HCT116 (cell line): ENCODE results near the gene MAPK7. TPM values are rescaled to one million over a fixed set of nuclear protein-coding genes. Genes with fewer than 3 reads are reported as not detected.

Experiments used
- ATAC-seq: fragments of 200-7000 bp; cut with Tn5 transposase; 2 replicates; pipeline ENCODE4 v1.9.1; 2020; ENCODE audit warnings: mild to moderate bottlenecking, moderate library complexity
- BruUV-seq: library from RNA; stranded (reverse); fragments of 400-500 nt; replicated peaks from 2 replicates; lab custom pipeline; 2021; lab: Mats Ljungman, UMichigan
- CTCF ChIA-PET: fragments of 300-600 bp; sonication (Branson Sonifier 250); formaldehyde crosslinking; loops from one replicate; lab custom pipeline; 2021; ENCODE audit warnings: antibody characterized with exemption; lab: Charles Lee
- POLR2A ChIA-PET: fragments of 300-600, 350-600 bp; sonication (Branson Sonifier 250); formaldehyde crosslinking; loops from one replicate; lab custom pipeline; 2021; ENCODE audit warnings: antibody characterized with exemption; lab: Charles Lee
- RAD21 ChIA-PET, 2 experiments: fragments of 300-600 bp; sonication (Branson Sonifier 250); formaldehyde crosslinking; loops; one replicate each; lab custom pipeline; 2023; ENCODE audit warnings: low total read pairs in 2 of 2; ENCODE audit not compliant: uncharacterized antibody in 2 of 2, unreplicated experiment in 2 of 2, low non-redundant PET in 1 of 2; lab: Charles Lee
- DNase-seq: peaks from one replicate; pipeline ENCODE4 v3.0.0-alpha.2; 2010; ENCODE audit warnings: low read depth, low spot score
- H2AFZ ChIP-seq: fragments of 200-600 bp; shearing (Covaris generic), sonication (generic); 2 replicates; pipeline ENCODE4 v1.6.1; 2017; ENCODE audit warnings: low read depth, mixed run types, mixed read lengths, antibody characterized with exemption, low read length; ENCODE audit not compliant: poor library complexity, severe bottlenecking
- H3K27ac ChIP-seq: 2 replicates; pipeline ENCODE4 v1.5.1; 2012; ENCODE audit warnings: low read depth, low read length
- H3K27me3 ChIP-seq: fragments of 200-600 bp; sonication (generic); 2 replicates; pipeline ENCODE4 v1.6.1; 2016; ENCODE audit warnings: mixed run types, low read length, mixed read lengths; ENCODE audit not compliant: insufficient read depth
- H3K36me3 ChIP-seq, 2 experiments: fragments of 200-500 bp in 1 of 2; fragments of 200-600 bp in 1 of 2; sonication (Bioruptor generic) in 1 of 2; sonication (generic) in 1 of 2; 2 replicates each; pipeline versions ENCODE4 v1.5.1 to v1.6.1; 2014 to 2016; ENCODE audit warnings: low read length in 2 of 2, inconsistent platforms in 1 of 2, mixed read lengths in 1 of 2, mixed run types in 1 of 2; ENCODE audit not compliant: insufficient read depth in 2 of 2, control insufficient read depth in 1 of 2
- H3K4me1 ChIP-seq, 2 experiments: fragments of 200-600 bp in 1 of 2; sonication (generic) in 1 of 2; 2 replicates each; pipeline versions ENCODE4 v1.5.1 to v1.6.1; 2012 to 2017; ENCODE audit warnings: low read length in 2 of 2, inconsistent platforms in 1 of 2, mild to moderate bottlenecking in 1 of 2, mixed read lengths in 1 of 2, mixed run types in 1 of 2, moderate library complexity in 1 of 2; ENCODE audit not compliant: insufficient read depth in 2 of 2, control insufficient read depth in 1 of 2
- H3K4me2 ChIP-seq: fragments of 200-600 bp; sonication (generic); 2 replicates; pipeline ENCODE4 v1.6.1; 2017; ENCODE audit warnings: mixed run types, low read length, mixed read lengths
- H3K4me3 ChIP-seq, 2 experiments: fragments of 200-600 bp in 1 of 2; sonication (generic) in 1 of 2; replicated peaks in 1 of 2; 2 replicates each; pipeline ENCODE4 v1.5.1; 2011 to 2016; ENCODE audit warnings: low read length in 2 of 2, control low read depth in 1 of 2, low read depth in 1 of 2, mild to moderate bottlenecking in 1 of 2, mixed read lengths in 1 of 2, mixed run types in 1 of 2
- H3K79me2 ChIP-seq: fragments of 200-600 bp; sonication (generic); 2 replicates; pipeline ENCODE4 v1.6.1; 2017; ENCODE audit warnings: mild to moderate bottlenecking, mixed run types, low read length, moderate library complexity, mixed read lengths; ENCODE audit not compliant: insufficient read depth
- H3K9ac ChIP-seq: fragments of 200-600 bp; sonication (generic); 2 replicates; pipeline ENCODE4 v1.6.1; 2016; ENCODE audit warnings: low read length, mixed read lengths
- H3K9me2 ChIP-seq: fragments of 200-600 bp; sonication (generic), shearing (Covaris generic); 2 replicates; pipeline ENCODE4 v1.6.1; 2017; ENCODE audit warnings: mixed run types, mild to moderate bottlenecking, moderate library complexity; ENCODE audit not compliant: insufficient read depth
- H3K9me3 ChIP-seq, 2 experiments: fragments of 200-500 bp in 1 of 2; fragments of 200-600 bp in 1 of 2; sonication (Bioruptor generic) in 1 of 2; sonication (generic) in 1 of 2; 2 replicates each; pipeline ENCODE4 v1.6.1; 2014 to 2017; ENCODE audit warnings: low read length in 2 of 2, mixed read lengths in 2 of 2, inconsistent platforms in 1 of 2, low read depth in 1 of 2, mild to moderate bottlenecking in 1 of 2, mixed run types in 1 of 2, moderate library complexity in 1 of 2; ENCODE audit not compliant: control insufficient read depth in 1 of 2, insufficient read depth in 1 of 2
- H4K20me1 ChIP-seq: fragments of 200-600 bp; sonication (generic), shearing (Covaris generic); 2 replicates; pipeline ENCODE4 v1.6.1; 2017; ENCODE audit warnings: mixed run types, mild to moderate bottlenecking, moderate library complexity; ENCODE audit not compliant: insufficient read depth
- CEBPB ChIP-seq: IDR thresholded peaks from 2 replicates; pipeline ENCODE4 v1.6.1; 2012; ENCODE audit warnings: low read depth
- EGR1 ChIP-seq: IDR thresholded peaks from 2 replicates; pipeline ENCODE4 v1.6.1; 2012; ENCODE audit warnings: low read depth
- ELF1 ChIP-seq: IDR thresholded peaks from 2 replicates; pipeline ENCODE4 v1.6.1; 2012; ENCODE audit warnings: low read depth, borderline replicate concordance
- EZH2 ChIP-seq: fragments of 200-600 bp; sonication (generic); IDR thresholded peaks from 2 replicates; pipeline ENCODE4 v1.6.1; 2017; ENCODE audit warnings: antibody characterized with exemption, mixed run types
- FOSL1 ChIP-seq: IDR thresholded peaks from 2 replicates; pipeline ENCODE4 v1.6.1; 2012; ENCODE audit warnings: low read depth
- JUND ChIP-seq: IDR thresholded peaks from 2 replicates; pipeline ENCODE4 v1.6.1; 2012
- POLR2AphosphoS5 ChIP-seq: IDR thresholded peaks from 2 replicates; pipeline ENCODE4 v1.6.1; 2011; ENCODE audit warnings: mild to moderate bottlenecking, low read depth, low read length, moderate library complexity
- RAD21 ChIP-seq: IDR thresholded peaks from 2 replicates; pipeline ENCODE4 v1.6.1; 2012; ENCODE audit warnings: low read depth, mild to moderate bottlenecking
- SIN3A ChIP-seq: IDR thresholded peaks from 2 replicates; pipeline ENCODE4 v1.6.1; 2012; ENCODE audit warnings: low read depth
- SP1 ChIP-seq: IDR thresholded peaks from 2 replicates; pipeline ENCODE4 v1.6.1; 2012; ENCODE audit warnings: low read depth
- TCF7L2 ChIP-seq: IDR thresholded peaks from 2 replicates; pipeline ENCODE4 v1.7.0; 2011; ENCODE audit warnings: borderline replicate concordance, inconsistent platforms; ENCODE audit not compliant: insufficient read depth, insufficient read length; ENCODE audit errors: extremely low read depth
- ZNF274 ChIP-seq: fragments of 200-500 bp; sonication (Bioruptor generic); IDR thresholded peaks from 2 replicates; pipeline ENCODE4 v1.6.1; 2014; ENCODE audit warnings: mild to moderate bottlenecking, low read depth, low read length, inconsistent platforms
- intact Hi-C: fragments of 100-400 bp; cut with micrococcal nuclease; formaldehyde crosslinking; loops from 2 replicates; pipeline ENCODE4 v1.10.0; 2022
- total RNA-seq: library from RNA; stranded (reverse); gene quantifications from one replicate; pipeline ENCODE4 v1.2.1, GENCODE V29; 2021; ENCODE audit not compliant: unreplicated experiment
- TF ChIP-seq, protein P1 (sequence below): IDR thresholded peaks from 2 replicates; pipeline ENCODE4 v1.6.1; 2011; ENCODE audit warnings: mild to moderate bottlenecking, low read length, moderate library complexity; ENCODE audit not compliant: insufficient replicate concordance; ENCODE audit errors: extremely low read depth
- TF ChIP-seq, protein P2 (sequence below): IDR thresholded peaks from 2 replicates; pipeline ENCODE4 v1.6.1; 2012
- TF ChIP-seq, protein P3 (sequence below): IDR thresholded peaks from 2 replicates; pipeline ENCODE4 v1.6.1; 2012

The MAPK7 gene
- total RNA-seq, 1 experiment from 2014 or later, result 15.3 TPM

DNA sequence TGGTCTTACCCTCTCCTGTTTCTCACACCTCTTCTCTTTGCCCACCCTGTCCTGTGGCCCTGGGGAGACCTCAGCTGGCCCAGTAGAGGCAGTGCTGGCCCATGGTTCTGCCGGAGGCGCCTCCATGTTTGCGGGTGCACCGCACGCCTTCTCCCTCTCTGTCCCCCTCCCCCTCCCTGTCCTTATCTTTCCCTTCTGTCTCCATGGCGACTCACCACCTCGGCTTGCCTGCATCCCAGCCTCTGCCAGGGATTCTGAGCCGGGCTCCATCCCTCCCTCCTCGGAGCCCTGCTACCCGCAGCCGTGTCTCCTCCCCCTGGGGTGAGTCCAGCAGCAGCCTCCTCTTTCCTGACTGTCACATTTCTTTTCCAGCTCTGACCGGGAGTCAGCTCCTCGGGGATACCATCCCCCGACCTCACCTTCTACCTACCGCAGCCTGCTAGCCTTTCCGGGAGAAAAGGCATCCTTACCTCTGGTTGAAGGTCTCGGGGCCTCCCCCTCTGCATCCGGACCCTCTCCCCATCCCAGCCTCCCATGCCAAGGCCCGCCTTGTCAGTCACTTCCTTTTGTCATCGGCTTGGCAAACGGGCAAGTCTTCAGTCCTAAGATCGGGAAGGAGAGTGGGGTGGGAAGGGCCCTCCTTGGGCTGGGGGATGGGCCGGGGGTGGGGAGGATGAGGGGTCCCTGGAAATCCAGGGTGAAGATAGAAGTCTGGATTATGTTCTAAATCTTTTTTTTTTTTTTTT lies 32.8 kb downstream of the MAPK7 start, which contains the start of gene RNF112:
RNF112 (plus strand) TSS at position 358 of the 746 bp plus-strand sequence; CDS start at position 535, 177 bp downstream.
- H4K20me1 ChIP-seq, result no peaks in the 10 kb centered on the region
- no peaks in the 10 kb centered on the region for H3K9me2 ChIP-seq
- peaks cover 9 to 16% of the 10 kb centered on the region in 2 experiments; a peak in 3 of 4 replicates for H3K4me1 ChIP-seq
- no peaks in the 10 kb centered on the region for H3K79me2 ChIP-seq
- H3K9me3 ChIP-seq, result no peaks in the 10 kb centered on the region
- TF ChIP-seq SIN3A (no peak), EGR1 (no peak), CEBPB (no peak), POLR2AphosphoS5 (no peak), SP1 (no peak), RAD21 (no peak), JUND (no peak), ELF1 (no peak), ZNF274 (no peak), FOSL1 (no peak), TCF7L2 (no peak), EZH2 (no peak)
- TF ChIP-seq, protein P1, sequence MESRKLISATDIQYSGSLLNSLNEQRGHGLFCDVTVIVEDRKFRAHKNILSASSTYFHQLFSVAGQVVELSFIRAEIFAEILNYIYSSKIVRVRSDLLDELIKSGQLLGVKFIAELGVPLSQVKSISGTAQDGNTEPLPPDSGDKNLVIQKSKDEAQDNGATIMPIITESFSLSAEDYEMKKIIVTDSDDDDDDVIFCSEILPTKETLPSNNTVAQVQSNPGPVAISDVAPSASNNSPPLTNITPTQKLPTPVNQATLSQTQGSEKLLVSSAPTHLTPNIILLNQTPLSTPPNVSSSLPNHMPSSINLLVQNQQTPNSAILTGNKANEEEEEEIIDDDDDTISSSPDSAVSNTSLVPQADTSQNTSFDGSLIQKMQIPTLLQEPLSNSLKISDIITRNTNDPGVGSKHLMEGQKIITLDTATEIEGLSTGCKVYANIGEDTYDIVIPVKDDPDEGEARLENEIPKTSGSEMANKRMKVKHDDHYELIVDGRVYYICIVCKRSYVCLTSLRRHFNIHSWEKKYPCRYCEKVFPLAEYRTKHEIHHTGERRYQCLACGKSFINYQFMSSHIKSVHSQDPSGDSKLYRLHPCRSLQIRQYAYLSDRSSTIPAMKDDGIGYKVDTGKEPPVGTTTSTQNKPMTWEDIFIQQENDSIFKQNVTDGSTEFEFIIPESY, result no peak
- TF ChIP-seq, protein P2, sequence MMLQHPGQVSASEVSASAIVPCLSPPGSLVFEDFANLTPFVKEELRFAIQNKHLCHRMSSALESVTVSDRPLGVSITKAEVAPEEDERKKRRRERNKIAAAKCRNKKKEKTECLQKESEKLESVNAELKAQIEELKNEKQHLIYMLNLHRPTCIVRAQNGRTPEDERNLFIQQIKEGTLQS, result no peak
- TF ChIP-seq, protein P3, sequence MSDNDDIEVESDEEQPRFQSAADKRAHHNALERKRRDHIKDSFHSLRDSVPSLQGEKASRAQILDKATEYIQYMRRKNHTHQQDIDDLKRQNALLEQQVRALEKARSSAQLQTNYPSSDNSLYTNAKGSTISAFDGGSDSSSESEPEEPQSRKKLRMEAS, result no peak
- ATAC-seq, result no peak
- no peak within 1 kb of the TSS for H2AFZ ChIP-seq
- no peak within 1 kb of the TSS for H3K27ac ChIP-seq
- H3K9ac ChIP-seq, result no peak within 1 kb of the TSS
- ChIA-PET RAD21 (no interaction called here), CTCF (no interaction called here), POLR2A (no interaction called here)
- BruUV-seq, result no TSS peak
- H3K36me3 ChIP-seq, result no peaks in the 10 kb centered on the region
- intact Hi-C loops, result no loop called here
- no peaks in the 10 kb centered on the region for H3K27me3 ChIP-seq
- peak within 1 kb of the TSS; percentile 64; the same call in 1 of the 2 replicates for H3K4me2 ChIP-seq
- DNase-seq, result no peak
- no peak within 1 kb of the TSS for H3K4me3 ChIP-seq
